Measurements from ENCODE around the gene NTRK2.

NTRK2 gene

GRCh38 chr9:85038824-85039608 is 369.5 kb downstream of the NTRK2 start:
- peak overlapping the region in 4 of 11 experiments; percentile 39 to 62 (median 52); a peak in 5 of 22 replicates for H3K4me2 ChIP-seq

GRCh38 chr9:85040146-85040545 is 370.6 kb downstream of the NTRK2 start:
- Histone ChIP-seq H3K36me3 (no peaks in the 10 kb centered on the region), H3K4me1 (peaks cover 6 to 27% (median 22%) of the 10 kb centered on the region in 10 experiments), H3K9me3 (replicated peaks in 1 of 11) (no peaks in the 10 kb centered on the region), H3K9ac (no peak overlapping the region), H3K4me3 (no peak overlapping the region), H3K27me3 (no peaks in the 10 kb centered on the region), H4K20me1 (no peaks in the 10 kb centered on the region), H3K4me2 (peak overlapping the region in 7 of 11 experiments; percentile 57 to 80 (median 69); a peak in 8 of 22 replicates), H3K27ac (no peak overlapping the region)
- TF ChIP-seq Cebpa-rat (IDR thresholded peaks at IDR 0.05): no peak

More at GRCh38 chr9:85038824-85039608, 369.5 kb downstream of the NTRK2 start:
- no peaks in the 10 kb centered on the region for H4K20me1 ChIP-seq
- H3K4me3 ChIP-seq: no peak overlapping the region
- no peaks in the 10 kb centered on the region for H3K9me3 ChIP-seq (replicated peaks in 1 of 11)
- no peaks in the 10 kb centered on the region for H3K36me3 ChIP-seq
- H3K27me3 ChIP-seq: no peaks in the 10 kb centered on the region
- no peak overlapping the region for H3K27ac ChIP-seq
- TF ChIP-seq Cebpa-rat (IDR thresholded peaks at IDR 0.05): no peak
- H3K9ac ChIP-seq: no peak overlapping the region
- peaks cover 6 to 27% (median 22%) of the 10 kb centered on the region in 10 experiments for H3K4me1 ChIP-seq

- Histone ChIP-seq H4K20me1 (no peaks in the 10 kb centered on the region), H3K4me2 (peak overlapping the region; percentile 20 to 80 (median 65); a peak in 21 of 22 replicates), H3K9ac (no peak overlapping the region), H3K4me3 (no peak overlapping the region), H3K36me3 (no peaks in the 10 kb centered on the region), H3K27me3 (no peaks in the 10 kb centered on the region), H3K27ac (no peak overlapping the region), H3K4me1 (peaks cover 6 to 27% (median 22%) of the 10 kb centered on the region in 10 experiments), H3K9me3 (replicated peaks in 1 of 11) (no peaks in the 10 kb centered on the region)
- no peak for TF ChIP-seq Cebpa-rat (IDR thresholded peaks at IDR 0.05)
Observed at GRCh38 chr9:85040821-85041465, 371.4 kb downstream of the NTRK2 start.

DNA sequence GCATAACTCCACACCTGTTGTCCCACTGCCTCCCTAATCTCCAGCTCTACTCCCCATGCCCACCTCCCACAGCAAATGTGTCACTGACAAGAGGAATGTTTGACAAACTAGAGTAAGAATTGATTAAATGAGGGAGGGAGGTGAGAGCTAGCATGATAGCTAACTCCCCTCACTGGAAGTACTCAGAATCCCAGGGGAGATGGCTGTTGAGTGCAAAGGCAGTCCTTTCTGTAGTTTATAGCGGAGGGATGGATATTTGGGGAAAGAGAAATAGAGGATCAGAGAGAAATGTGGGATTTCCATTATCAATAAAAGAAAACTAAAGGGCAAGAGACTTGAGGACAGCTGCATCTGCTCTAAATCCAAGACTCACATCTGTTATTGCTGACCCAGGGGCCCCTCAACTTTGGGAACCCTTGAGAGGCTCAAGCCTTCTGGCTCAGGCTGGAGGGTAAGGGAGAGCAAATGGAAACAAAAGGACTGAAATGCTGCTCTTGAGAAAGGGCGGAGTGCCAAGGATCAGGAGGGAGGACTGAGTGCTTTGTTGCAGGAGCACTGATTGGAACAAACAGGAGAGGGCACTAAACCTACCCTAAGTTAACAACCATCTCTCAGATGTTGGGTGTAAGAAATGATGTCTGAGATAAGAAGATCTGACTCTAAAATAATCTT is 372.1 kb downstream of the NTRK2 start:
- Histone ChIP-seq H4K20me1 (no peaks in the 10 kb centered on the region), H3K27ac (no peak overlapping the region), H3K27me3 (no peaks in the 10 kb centered on the region), H3K4me3 (no peak overlapping the region), H3K4me1 (peaks cover 6 to 27% (median 22%) of the 10 kb centered on the region in 10 experiments), H3K36me3 (no peaks in the 10 kb centered on the region), H3K4me2 (peak overlapping the region in 9 of 11 experiments; percentile 56 to 80 (median 66); a peak in 16 of 22 replicates), H3K9me3 (replicated peaks in 1 of 11) (no peaks in the 10 kb centered on the region), H3K9ac (no peak overlapping the region)
- no peak for TF ChIP-seq Cebpa-rat (IDR thresholded peaks at IDR 0.05)

DNA sequence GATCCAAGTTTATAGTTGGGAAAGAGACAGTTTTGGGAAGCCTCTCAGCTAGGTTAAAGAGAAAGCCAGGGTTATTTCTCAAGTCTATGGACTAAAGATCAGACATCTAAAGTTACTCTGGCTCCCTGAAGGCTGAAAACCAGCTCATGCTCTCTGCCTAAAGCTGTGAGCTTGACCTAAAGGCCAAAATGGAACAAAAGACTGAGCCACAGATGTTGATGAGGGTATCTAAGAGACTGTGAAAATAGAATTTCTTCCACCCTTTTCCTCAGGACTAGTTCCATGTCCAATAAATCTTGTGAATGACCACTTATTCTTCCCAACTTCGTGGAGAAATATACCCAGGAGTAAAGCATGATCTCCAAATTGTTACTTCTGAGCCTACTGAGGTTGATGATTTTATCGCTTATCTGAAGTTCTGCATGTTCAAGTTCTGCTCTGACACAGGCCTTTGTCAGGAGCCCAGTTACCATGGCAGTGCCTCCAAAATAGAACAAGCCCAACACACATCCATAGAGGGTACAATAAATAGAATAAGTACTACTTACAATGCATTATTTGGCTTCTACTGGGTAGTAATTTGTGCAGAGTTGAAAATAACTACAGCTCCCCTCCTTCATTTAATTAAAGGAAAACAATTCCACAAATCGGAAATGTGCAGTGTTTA is 373.6 kb downstream of the NTRK2 start:
- H3K27me3 ChIP-seq: no peaks in the 10 kb centered on the region
- H3K4me3 ChIP-seq: no peak overlapping the region
- no peaks in the 10 kb centered on the region for H4K20me1 ChIP-seq
- H3K27ac ChIP-seq: no peak overlapping the region
- no peaks in the 10 kb centered on the region for H3K9me3 ChIP-seq (replicated peaks in 1 of 11)
- peaks cover 6 to 23% (median 18%) of the 10 kb centered on the region in 10 experiments for H3K4me1 ChIP-seq
- TF ChIP-seq Cebpa-rat (IDR thresholded peaks at IDR 0.05): no peak
- H3K4me2 ChIP-seq: no peak overlapping the region
- no peaks in the 10 kb centered on the region for H3K36me3 ChIP-seq
- H3K9ac ChIP-seq: no peak overlapping the region

DNA sequence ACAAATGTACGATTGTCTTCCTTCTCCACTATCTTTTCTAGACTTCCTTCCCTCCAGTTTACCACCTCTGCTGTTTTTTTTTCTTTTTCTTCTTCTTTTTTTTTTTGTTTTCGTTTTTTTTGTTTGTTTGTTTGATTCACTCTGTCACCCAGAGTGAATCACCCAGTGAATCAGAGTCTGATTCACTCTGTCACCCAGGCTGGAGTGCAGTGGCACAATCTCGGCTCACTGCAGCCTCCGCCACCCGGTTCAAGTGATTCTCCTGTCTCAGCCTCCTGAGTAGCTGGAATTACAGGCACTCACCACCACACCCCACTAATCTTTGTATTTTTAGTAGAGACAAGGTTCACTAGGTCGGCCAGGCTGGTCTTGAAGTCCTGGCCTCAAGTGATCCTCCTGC is 375.7 kb downstream of the NTRK2 start:
- Histone ChIP-seq H3K9ac (no peak overlapping the region), H3K4me2 (0 out of 22 replicates have a peak overlapping the region, but pooled peaks of 1 of the 11 experiments have one; percentile 5), H3K27me3 (no peaks in the 10 kb centered on the region), H3K27ac (peak overlapping the region in 1 of 11 experiments; percentile 42; a peak in 1 of 22 replicates), H3K4me1 (peaks cover 6 to 15% (median 12%) of the 10 kb centered on the region in 10 experiments), H3K9me3 (replicated peaks in 1 of 11) (no peaks in the 10 kb centered on the region), H3K4me3 (no peak overlapping the region), H3K36me3 (no peaks in the 10 kb centered on the region), H4K20me1 (no peaks in the 10 kb centered on the region)
- TF ChIP-seq Cebpa-rat (IDR thresholded peaks at IDR 0.05): no peak

GRCh38 chr9:85046475-85046874 is 376.9 kb downstream of the NTRK2 start:
- no peaks in the 10 kb centered on the region for H3K36me3 ChIP-seq
- H3K4me1 ChIP-seq: peaks cover 0 to 6% (median under 1%) of the 10 kb centered on the region in 10 experiments; a peak in 7 of 20 replicates
- H3K4me3 ChIP-seq: no peak overlapping the region
- no peaks in the 10 kb centered on the region for H3K9me3 ChIP-seq (replicated peaks in 1 of 11)
- no peak for TF ChIP-seq Cebpa-rat (IDR thresholded peaks at IDR 0.05)
- H3K27ac ChIP-seq: no peak overlapping the region
- H4K20me1 ChIP-seq: no peaks in the 10 kb centered on the region
- no peak overlapping the region for H3K4me2 ChIP-seq
- H3K9ac ChIP-seq: no peak overlapping the region
- no peaks in the 10 kb centered on the region for H3K27me3 ChIP-seq

DNA sequence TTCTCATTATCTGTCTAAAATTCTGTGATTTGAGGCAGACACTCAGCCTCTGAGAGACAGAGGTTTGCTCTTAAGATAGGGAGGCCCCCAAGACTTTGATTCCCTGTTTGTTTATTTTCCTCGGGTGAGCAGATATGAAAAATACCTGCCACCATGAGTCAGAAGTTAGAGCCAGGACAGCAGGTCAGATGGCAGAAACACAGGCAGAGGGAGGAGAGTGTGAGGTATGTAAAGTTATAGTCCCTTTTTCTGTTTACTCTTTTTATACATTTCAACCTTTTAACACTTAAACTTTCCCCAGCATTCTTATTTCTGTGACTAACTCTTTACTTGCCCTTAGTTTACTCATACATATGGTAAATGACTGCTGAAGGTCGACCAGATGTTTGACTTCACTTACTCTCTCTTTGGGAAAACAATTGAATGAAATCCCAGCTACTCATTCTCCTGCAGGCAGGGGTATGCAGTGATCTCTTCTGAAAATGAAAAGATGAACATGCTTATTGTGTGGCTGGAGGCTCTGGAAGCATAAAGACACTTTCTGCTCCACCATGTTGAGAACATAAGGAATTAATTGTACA is 383.8 kb downstream of the NTRK2 start:
- Histone ChIP-seq H3K9ac (no peak overlapping the region), H3K27ac (no peak overlapping the region), H3K4me3 (no peak overlapping the region), H3K4me2 (no peak overlapping the region), H4K20me1 (no peaks in the 10 kb centered on the region), H3K4me1 (peaks cover 0 to 9% (median 0%) of the 10 kb centered on the region in 10 experiments; a peak in 3 of 20 replicates), H3K9me3 (replicated peaks in 1 of 11) (no peaks in the 10 kb centered on the region), H3K27me3 (no peaks in the 10 kb centered on the region), H3K36me3 (no peaks in the 10 kb centered on the region)
- TF ChIP-seq Cebpa-rat (IDR thresholded peaks at IDR 0.05): no peak

All from BLaER1 treated with 17β-estradiol and CSF1 and Interleukin-3, amounts not matched to agents 10 nM and 100 nM (cell line).